ENCODE data around the gene MED29. TPM values are rescaled to one million over a fixed set of nuclear protein-coding genes. Genes with fewer than 3 reads are reported as not detected.

MED29 gene
- total and polyA plus RNA-seq, 2 of the 13 experiments (the other 11 are each of a cell fraction or from before 2014, with no cell fraction given) = 14.0 to 19.7 TPM

- TF ChIP-seq ZNF263 (CRISPR knock-in tag; IDR thresholded peaks at IDR 0.05) = peak; percentile 12; the same call in 1 of the 2 replicates
- peak; percentile 77 for TF ChIP-seq MXD4 (CRISPR knock-in tag; IDR thresholded peaks at IDR 0.05)
- peak; percentile 80; the same call in 1 of the 2 replicates for TF ChIP-seq ZNF776 (CRISPR knock-in tag; IDR thresholded peaks at IDR 0.05)
- TF ChIP-seq ZMAT5 (CRISPR knock-in tag; IDR thresholded peaks at IDR 0.05; ENCODE audit: borderline replicate concordance, low read depth) = no peak
- TF ChIP-seq EHMT2 (IDR thresholded peaks at IDR 0.05; ENCODE audit: borderline replicate concordance, low read depth, low read length) = no peak
- peak; percentile 73; the same call in 1 of the 2 replicates for TF ChIP-seq ZNF362 (CRISPR knock-in tag; IDR thresholded peaks at IDR 0.05; ENCODE audit: borderline replicate concordance)
- TF ChIP-seq ZC3H13 (CRISPR knock-in tag; IDR thresholded peaks at IDR 0.05) = 0 out of 2 replicates have a peak, but pooled peaks have one; percentile 60
- TF ChIP-seq TFDP2 (CRISPR knock-in tag; IDR thresholded peaks at IDR 0.05) = peak; percentile 85
- TF ChIP-seq ELF1 (CRISPR knock-in tag; IDR thresholded peaks at IDR 0.05) = peak; percentile 98
- TF ChIP-seq HOXA7 (CRISPR knock-in tag; IDR thresholded peaks at IDR 0.05) = no peak
- peak; percentile 36 for TF ChIP-seq CEBPG (CRISPR knock-in tag; IDR thresholded peaks at IDR 0.05)
- TF ChIP-seq U2AF1 (optimal IDR thresholded peaks at IDR 0.05; ENCODE audit: low read depth, low read length) = no peak
- peak; percentile 70 for TF ChIP-seq PPARG (CRISPR knock-in tag; conservative IDR thresholded peaks at IDR 0.05)
- TF ChIP-seq GFI1 (CRISPR knock-in tag; IDR thresholded peaks at IDR 0.05; ENCODE audit: borderline replicate concordance) = 0 out of 2 replicates have a peak, but pooled peaks have one; percentile 22
- TF ChIP-seq ZNF383 (CRISPR knock-in tag; IDR thresholded peaks at IDR 0.05; ENCODE audit: borderline replicate concordance) = no peak
- TF ChIP-seq ZBTB8A (CRISPR knock-in tag; IDR thresholded peaks at IDR 0.05; ENCODE audit: borderline replicate concordance, low read depth) = peak; percentile 47; the same call in 1 of the 2 replicates
- no peak for TF ChIP-seq ZNF572 (CRISPR knock-in tag; IDR thresholded peaks at IDR 0.05)
- TF ChIP-seq ZNF746 (CRISPR knock-in tag; IDR thresholded peaks at IDR 0.05) = no peak; the same call in 1 of the 2 replicates
- TF ChIP-seq ZNF235 (CRISPR knock-in tag; IDR thresholded peaks at IDR 0.05; ENCODE audit: borderline replicate concordance) = peak; percentile 63; the same call in 1 of the 2 replicates
- TF ChIP-seq ZNF768 (CRISPR knock-in tag; IDR thresholded peaks at IDR 0.05) = peak; percentile 32; the same call in 1 of the 2 replicates
- TF ChIP-seq ZNF891 (CRISPR knock-in tag; IDR thresholded peaks at IDR 0.05) = peak; percentile 93
- TF ChIP-seq USF2 (IDR thresholded peaks at IDR 0.05; ENCODE audit: low read depth, low read length) = no peak; the same call in 1 of the 2 replicates
- TF ChIP-seq USF2 (CRISPR knock-in tag; IDR thresholded peaks at IDR 0.05; ENCODE audit: borderline replicate concordance) = no peak
Measured at GRCh38 chr19:39445196-39446111, 54.3 kb downstream of the MED29 start, which contains the start of gene SUPT5H (continued).

All from HepG2 (cell line).